CD4-positive, alpha-beta memory T cell (primary cell): ENCODE results near the gene FMN1. TPM values are rescaled to one million over a fixed set of nuclear protein-coding genes. Genes with fewer than 3 reads are reported as not detected.
A peak's percentile ranks its signal among the peaks of the same experiment; 100 is the strongest.

Experiments
- CTCF ChIA-PET: fragments of 350-600 bp; sonication (Branson Sonifier 250); formaldehyde crosslinking; loops from one replicate; lab custom pipeline; 2021; ENCODE audit warnings: inconsistent platforms; ENCODE audit not compliant: partially characterized antibody; lab: Charles Lee
- POLR2A ChIA-PET: fragments of 350-600 bp; sonication (Branson Sonifier 250); formaldehyde crosslinking; loops from one replicate; lab custom pipeline; 2021; ENCODE audit not compliant: partially characterized antibody; lab: Charles Lee
- DNase-seq, 5 donors: peaks; one replicate each; pipeline versions ENCODE4 v3.0.0 to v3.0.0-alpha.2; 2020 to 2022; ENCODE audit warnings: mixed read lengths in 1 of 5
- H3K27ac ChIP-seq: one replicate; pipeline ENCODE4 v1.7.0; 2013; ENCODE audit warnings: low read depth, low read length
- H3K27me3 ChIP-seq: 2 replicates; pipeline ENCODE4 v1.7.0; 2013; ENCODE audit warnings: mild to moderate bottlenecking, low read length, moderate library complexity; ENCODE audit not compliant: insufficient read depth
- H3K36me3 ChIP-seq: 2 replicates; pipeline ENCODE4 v1.7.0; 2013; ENCODE audit warnings: mild to moderate bottlenecking, low read length, moderate library complexity; ENCODE audit not compliant: insufficient read depth
- H3K4me1 ChIP-seq: 2 replicates; pipeline ENCODE4 v1.7.0; 2013; ENCODE audit warnings: mild to moderate bottlenecking, low read length, moderate library complexity; ENCODE audit not compliant: insufficient read depth
- H3K4me3 ChIP-seq, 2 donors: one replicate each; pipeline ENCODE4 v1.7.0; 2013; ENCODE audit warnings: low read length in 2 of 2, mild to moderate bottlenecking in 1 of 2
- H3K9me3 ChIP-seq, 2 donors: one replicate each; pipeline ENCODE4 v1.7.0; 2013; ENCODE audit warnings: low read length in 2 of 2, control low read depth in 1 of 2; ENCODE audit not compliant: control insufficient read depth in 1 of 2
- H3K27ac Mint-ChIP-seq, 7 donors: one replicate each; pipeline ENCODE4 v1.8.0; 2020 to 2021; ENCODE audit warnings: mixed read lengths in 7 of 7, mild to moderate bottlenecking in 6 of 7, inconsistent platforms in 3 of 7, moderate library complexity in 3 of 7
- H3K27me3 Mint-ChIP-seq, 2 donors: one replicate each; pipeline ENCODE4 v1.8.0; 2020 to 2021; ENCODE audit warnings: mixed read lengths in 2 of 2
- H3K36me3 Mint-ChIP-seq, 2 donors: one replicate each; pipeline ENCODE4 v1.8.0; 2020 to 2021; ENCODE audit warnings: mixed read lengths in 2 of 2, inconsistent platforms in 1 of 2, mild to moderate bottlenecking in 1 of 2
- H3K4me1 Mint-ChIP-seq, 4 donors: one replicate each; pipeline ENCODE4 v1.8.0; 2020 to 2021; ENCODE audit warnings: mixed read lengths in 4 of 4, mild to moderate bottlenecking in 1 of 4
- H3K4me3 Mint-ChIP-seq, 8 donors: one replicate each; pipeline ENCODE4 v1.8.0; 2020 to 2021; ENCODE audit warnings: mixed read lengths in 8 of 8, mild to moderate bottlenecking in 7 of 8, moderate library complexity in 6 of 8, inconsistent platforms in 3 of 8
- H3K9me3 Mint-ChIP-seq, 8 donors: one replicate each; pipeline ENCODE4 v1.8.0; 2020 to 2021; ENCODE audit warnings: mixed read lengths in 8 of 8, mild to moderate bottlenecking in 5 of 8, inconsistent platforms in 3 of 8, moderate library complexity in 1 of 8
- intact Hi-C: fragments of 100-400 bp; cut with micrococcal nuclease; formaldehyde crosslinking; loops from one replicate; pipeline ENCODE4 v1.15.1; 2023
- polyA plus RNA-seq, 2 donors: library from polyadenylated mRNA; unstranded; fragments of 300-500 nt; fragmentation: Illumina TruSeq; gene quantifications; one replicate each; pipeline ENCODE4 v1.2.3, GENCODE V29; 2021
- total RNA-seq, 2 experiments: library from RNA; stranded (reverse); gene quantifications; one replicate each; pipeline ENCODE4 v1.2.3, GENCODE V29; 2021

Gene FMN1
- total and polyA plus RNA-seq, 4 experiments from 2014 or later = 0.02 to 0.84 (median 0.38) TPM

GRCh38 chr15:32993285-32993684 is 201.2 kb downstream of the FMN1 start:
- Histone ChIP-seq H3K4me3 (no peak overlapping the region), H3K36me3 (no peaks in the 10 kb centered on the region), H3K27me3 (no peaks in the 10 kb centered on the region), H3K9me3 (no peaks in the 10 kb centered on the region), H3K4me1 (no peaks in the 10 kb centered on the region), H3K27ac (no peak overlapping the region)
- H3K4me3 Mint-ChIP-seq = no peak overlapping the region
- intact Hi-C loops = no loop called here
- ChIA-PET CTCF (no interaction called here), POLR2A (no interaction called here)
- H3K27me3 Mint-ChIP-seq = peaks cover 0 to 8% of the 10 kb centered on the region in 2 donors
- H3K9me3 Mint-ChIP-seq = peaks cover 0 to 3% (median 0%) of the 10 kb centered on the region in 8 donors
- no peaks in the 10 kb centered on the region for H3K4me1 Mint-ChIP-seq
- no peak overlapping the region for H3K27ac Mint-ChIP-seq
- H3K36me3 Mint-ChIP-seq = no peaks in the 10 kb centered on the region
- DNase-seq = no peak

GRCh38 chr15:32991619-32992111 is 202.8 kb downstream of the FMN1 start:
- no peaks in the 10 kb centered on the region for H3K36me3 ChIP-seq
- intact Hi-C loops = no loop called here
- no peak overlapping the region for H3K27ac Mint-ChIP-seq
- H3K9me3 Mint-ChIP-seq = no peaks in the 10 kb centered on the region
- CTCF ChIA-PET = interaction anchor here (1.0 kb wide), 1 partner anchor 329 kb away, joined by 3 read pairs; no protein-coding TSS in a partner anchor
- DNase-seq = no peak
- H3K4me3 ChIP-seq = no peak overlapping the region
- POLR2A ChIA-PET = no interaction called here
- no peak overlapping the region for H3K4me3 Mint-ChIP-seq
- H3K36me3 Mint-ChIP-seq = no peaks in the 10 kb centered on the region
- H3K4me1 ChIP-seq = no peaks in the 10 kb centered on the region
- H3K9me3 ChIP-seq = no peaks in the 10 kb centered on the region
- no peak overlapping the region for H3K27ac ChIP-seq
- no peaks in the 10 kb centered on the region for H3K27me3 ChIP-seq
- no peaks in the 10 kb centered on the region for H3K4me1 Mint-ChIP-seq
- H3K27me3 Mint-ChIP-seq = peaks cover 0 to 4% of the 10 kb centered on the region in 2 donors

- Mint-ChIP-seq H3K27ac (no peak overlapping the region), H3K4me1 (peaks cover 0 to 5% (median 0%) of the 10 kb centered on the region in 4 donors), H3K36me3 (no peaks in the 10 kb centered on the region), H3K9me3 (no peaks in the 10 kb centered on the region), H3K4me3 (no peak overlapping the region), H3K27me3 (peaks cover 0 to 5% of the 10 kb centered on the region in 2 donors)
- Histone ChIP-seq H3K27me3 (no peaks in the 10 kb centered on the region), H3K4me1 (no peaks in the 10 kb centered on the region), H3K27ac (no peak overlapping the region), H3K9me3 (no peaks in the 10 kb centered on the region), H3K36me3 (no peaks in the 10 kb centered on the region), H3K4me3 (no peak overlapping the region)
- CTCF ChIA-PET = no interaction called here
- intact Hi-C loops = no loop called here
- no peak for DNase-seq
- POLR2A ChIA-PET = no interaction called here
These were observed 204.4 kb downstream of the FMN1 start for GRCh38 chr15:32990071-32990470.

GRCh38 chr15:32987067-32987466 is 207.4 kb downstream of the FMN1 start:
- no peaks in the 10 kb centered on the region for H3K9me3 Mint-ChIP-seq
- peaks cover 0 to 19% (median 0%) of the 10 kb centered on the region in 4 donors for H3K4me1 Mint-ChIP-seq
- no peak for DNase-seq

GRCh38 chr15:32986147-32986546 is 208.4 kb downstream of the FMN1 start:
- no peak overlapping the region for H3K27ac Mint-ChIP-seq
- Histone ChIP-seq H3K4me1 (no peaks in the 10 kb centered on the region), H3K9me3 (no peaks in the 10 kb centered on the region), H3K4me3 (no peak overlapping the region), H3K36me3 (no peaks in the 10 kb centered on the region), H3K27me3 (no peaks in the 10 kb centered on the region), H3K27ac (no peak overlapping the region)
- no peaks in the 10 kb centered on the region for H3K36me3 Mint-ChIP-seq
- no peaks in the 10 kb centered on the region for H3K9me3 Mint-ChIP-seq
- no peak for DNase-seq
- H3K27me3 Mint-ChIP-seq = peaks cover 0 to 4% of the 10 kb centered on the region in 2 donors
- H3K4me1 Mint-ChIP-seq = peaks cover 0 to 24% (median 0%) of the 10 kb centered on the region in 4 donors
- H3K4me3 Mint-ChIP-seq = no peak overlapping the region
- ChIA-PET POLR2A (no interaction called here), CTCF (no interaction called here)
- intact Hi-C loops = no loop called here

More at GRCh38 chr15:32987067-32987466, 207.4 kb downstream of the FMN1 start:
- H3K27ac Mint-ChIP-seq = no peak overlapping the region
- no peak overlapping the region for H3K4me3 Mint-ChIP-seq
- CTCF ChIA-PET = no interaction called here
- no peaks in the 10 kb centered on the region for H3K9me3 ChIP-seq
- no peak overlapping the region for H3K4me3 ChIP-seq
- no peak overlapping the region for H3K27ac ChIP-seq
- H3K36me3 ChIP-seq = no peaks in the 10 kb centered on the region
- POLR2A ChIA-PET = no interaction called here
- H3K4me1 ChIP-seq = no peaks in the 10 kb centered on the region
- peaks cover 0 to 4% of the 10 kb centered on the region in 2 donors for H3K27me3 Mint-ChIP-seq
- intact Hi-C loops = no loop called here
- no peaks in the 10 kb centered on the region for H3K36me3 Mint-ChIP-seq
- H3K27me3 ChIP-seq = no peaks in the 10 kb centered on the region

GRCh38 chr15:32983679-32984078 is 210.8 kb downstream of the FMN1 start:
- H3K9me3 ChIP-seq = no peaks in the 10 kb centered on the region
- DNase-seq = no peak
- Mint-ChIP-seq H3K9me3 (no peaks in the 10 kb centered on the region), H3K27ac (no peak overlapping the region), H3K4me1 (peaks cover 0 to 24% (median 0%) of the 10 kb centered on the region in 4 donors), H3K4me3 (no peak overlapping the region), H3K27me3 (peaks cover 0 to 5% of the 10 kb centered on the region in 2 donors), H3K36me3 (no peaks in the 10 kb centered on the region)
- CTCF ChIA-PET = no interaction called here
- H3K27me3 ChIP-seq = no peaks in the 10 kb centered on the region
- POLR2A ChIA-PET = no interaction called here
- no peaks in the 10 kb centered on the region for H3K4me1 ChIP-seq
- H3K27ac ChIP-seq = no peak overlapping the region
- intact Hi-C loops = no loop called here
- no peaks in the 10 kb centered on the region for H3K36me3 ChIP-seq
- no peak overlapping the region for H3K4me3 ChIP-seq

GRCh38 chr15:32982001-32982400 is 212.5 kb downstream of the FMN1 start:
- Histone ChIP-seq H3K4me1 (no peaks in the 10 kb centered on the region), H3K36me3 (no peaks in the 10 kb centered on the region), H3K4me3 (no peak overlapping the region), H3K9me3 (no peaks in the 10 kb centered on the region), H3K27ac (no peak overlapping the region), H3K27me3 (no peaks in the 10 kb centered on the region)
- H3K27me3 Mint-ChIP-seq = peaks cover 0 to 6% of the 10 kb centered on the region in 2 donors
- H3K4me1 Mint-ChIP-seq = peaks cover 0 to 24% (median 0%) of the 10 kb centered on the region in 4 donors
- intact Hi-C loops = no loop called here
- ChIA-PET CTCF (no interaction called here), POLR2A (no interaction called here)
- peak in 1 of 5 donors; percentile 2 for DNase-seq
- H3K4me3 Mint-ChIP-seq = peak overlapping the region in 1 of 8 donors; percentile 34
- H3K36me3 Mint-ChIP-seq = no peaks in the 10 kb centered on the region
- no peak overlapping the region for H3K27ac Mint-ChIP-seq
- no peaks in the 10 kb centered on the region for H3K9me3 Mint-ChIP-seq
